H1 (cell line): Measurements from ENCODE around the gene DNAJA3. TPM values are rescaled to one million over a fixed set of nuclear protein-coding genes. Genes with fewer than 3 reads are reported as not detected.

Experiments
- CTCF ChIA-PET: fragments of 300-600 bp; sonication (Branson Sonifier 250); formaldehyde crosslinking; loops from one replicate; lab custom pipeline; 2021; ENCODE audit not compliant: partially characterized antibody; lab: Charles Lee
- POLR2A ChIA-PET: fragments of 300-600 bp; sonication (Branson Sonifier 250); formaldehyde crosslinking; loops from one replicate; lab custom pipeline; 2021; ENCODE audit warnings: inconsistent platforms; ENCODE audit not compliant: partially characterized antibody; lab: Charles Lee
- DNase-seq, 2 experiments: peaks; one replicate each; pipeline versions ENCODE4 v3.0.0 to v3.0.0-alpha.2; 2010 to 2022; ENCODE audit warnings: low spot score in 2 of 2, low read depth in 1 of 2, mixed read lengths in 1 of 2
- FAIRE-seq: peaks from 2 replicates; lab custom pipeline; 2011; peaks lifted over from hg19 to GRCh38; lab: Jason Lieb, UNC
- H2AFZ ChIP-seq: 2 replicates; pipeline ENCODE4 v1.8.1; 2012; ENCODE audit warnings: low read length, inconsistent platforms
- H2AK5ac ChIP-seq: 2 replicates; pipeline ENCODE4 v1.6.1; 2013; ENCODE audit warnings: low read depth, low read length
- H2BK120ac ChIP-seq: replicated peaks from 2 replicates; pipeline ENCODE3; 2013; ENCODE audit warnings: low read depth, low read length, inconsistent platforms
- H2BK12ac ChIP-seq: 2 replicates; pipeline ENCODE4 v1.6.1; 2013; ENCODE audit warnings: low read depth, low read length
- H2BK15ac ChIP-seq: 2 replicates; pipeline ENCODE4 v1.6.1; 2013; ENCODE audit warnings: low read length
- H2BK20ac ChIP-seq: 2 replicates; pipeline ENCODE4 v1.6.1; 2013; ENCODE audit warnings: low read length
- H2BK5ac ChIP-seq: 2 replicates; pipeline ENCODE4 v1.6.1; 2013; ENCODE audit warnings: low read depth, low read length
- H3K14ac ChIP-seq: 2 replicates; pipeline ENCODE4 v1.6.1; 2013; ENCODE audit warnings: inconsistent platforms; ENCODE audit not compliant: insufficient read length
- H3K18ac ChIP-seq: 2 replicates; pipeline ENCODE4 v1.6.1; 2013; ENCODE audit warnings: low read length; ENCODE audit errors: extremely low read depth
- H3K23ac ChIP-seq: 2 replicates; pipeline ENCODE4 v1.6.1; 2013; ENCODE audit warnings: inconsistent platforms; ENCODE audit not compliant: insufficient read length
- H3K23me2 ChIP-seq: 2 replicates; pipeline ENCODE4 v1.6.1; 2013; ENCODE audit warnings: low read depth, low read length
- H3K27ac ChIP-seq: 2 replicates; pipeline ENCODE4 v1.6.1; 2011; ENCODE audit warnings: low read depth, low read length, inconsistent platforms
- H3K27me3 ChIP-seq, 4 experiments: replicated peaks in 1 of 4; 1 replicate in 1 of 4; 2 replicates in 3 of 4; pipeline versions ENCODE4 v1.6.1 to v1.8.1; 2011 to 2013; ENCODE audit warnings: low read length in 3 of 4, mild to moderate bottlenecking in 3 of 4, inconsistent platforms in 2 of 4, mixed read lengths in 2 of 4, moderate library complexity in 1 of 4; ENCODE audit not compliant: control insufficient read depth in 3 of 4, insufficient read depth in 3 of 4; ENCODE audit errors: extremely low read depth in 1 of 4
- H3K36me3 ChIP-seq, 4 experiments: 2 replicates each; pipeline versions ENCODE4 v1.6.1 to v1.8.1; 2011 to 2013; ENCODE audit warnings: mild to moderate bottlenecking in 4 of 4, low read length in 3 of 4, moderate library complexity in 2 of 4, control low read depth in 1 of 4, inconsistent platforms in 1 of 4; ENCODE audit not compliant: insufficient read depth in 4 of 4, control insufficient read depth in 2 of 4
- H3K4ac ChIP-seq: replicated peaks from 2 replicates; pipeline ENCODE3; 2013; ENCODE audit warnings: low read length, low read depth, mixed read lengths, inconsistent platforms; ENCODE audit not compliant: insufficient read length
- H3K4me1 ChIP-seq, 4 experiments: replicated peaks in 1 of 4; 1 replicate in 1 of 4; 2 replicates in 3 of 4; pipeline versions ENCODE4 v1.6.1 to v1.8.1; 2011 to 2013; ENCODE audit warnings: low read length in 3 of 4, inconsistent platforms in 2 of 4, mixed read lengths in 1 of 4; ENCODE audit not compliant: insufficient read depth in 4 of 4, control insufficient read depth in 3 of 4
- H3K4me2 ChIP-seq, 2 experiments: 2 replicates each; pipeline versions ENCODE4 v1.6.1 to v1.8.1; 2011 to 2013; ENCODE audit warnings: low read depth in 2 of 2, low read length in 2 of 2, control low read depth in 1 of 2, inconsistent platforms in 1 of 2, mild to moderate bottlenecking in 1 of 2; ENCODE audit not compliant: insufficient read depth in 1 of 2
- H3K4me3 ChIP-seq, 4 experiments: fragments of 200-600, 300-600 bp in 1 of 4; sonication (generic), shearing (Covaris generic), sonication (Bioruptor Twin) in 1 of 4; 2 replicates each; pipeline versions ENCODE4 v1.5.1 to v1.8.1; 2011 to 2016; ENCODE audit warnings: low read length in 4 of 4, low read depth in 3 of 4, control low read depth in 2 of 4, inconsistent platforms in 2 of 4, mild to moderate bottlenecking in 2 of 4, mixed read lengths in 1 of 4, moderate library complexity in 1 of 4; ENCODE audit not compliant: insufficient read depth in 2 of 4; ENCODE audit errors: extremely low read depth in 1 of 4
- H3K56ac ChIP-seq: replicated peaks from 2 replicates; pipeline ENCODE3; 2013; ENCODE audit warnings: low read depth, mild to moderate bottlenecking, mixed read lengths, low read length, inconsistent platforms; ENCODE audit not compliant: insufficient read length
- H3K79me1 ChIP-seq: 2 replicates; pipeline ENCODE4 v1.6.1; 2013; ENCODE audit warnings: low read depth, low read length, control low read depth
- H3K79me2 ChIP-seq, 2 experiments: 2 replicates each; pipeline versions ENCODE4 v1.6.1 to v1.8.1; 2012 to 2013; ENCODE audit warnings: low read length in 2 of 2, mild to moderate bottlenecking in 2 of 2, inconsistent platforms in 1 of 2; ENCODE audit not compliant: insufficient read depth in 2 of 2, control insufficient read depth in 1 of 2
- H3K9ac ChIP-seq, 4 experiments: replicated peaks in 1 of 4; 1 replicate in 1 of 4; 2 replicates in 3 of 4; pipeline versions ENCODE4 v1.6.1 to v1.8.1; 2011 to 2013; ENCODE audit warnings: low read depth in 3 of 4, low read length in 3 of 4, control low read depth in 2 of 4, mild to moderate bottlenecking in 2 of 4, moderate library complexity in 2 of 4, inconsistent platforms in 1 of 4; ENCODE audit errors: extremely low read depth in 1 of 4
- H3K9me3 ChIP-seq, 2 experiments: 2 replicates each; pipeline versions ENCODE4 v1.6.1 to v1.8.1; 2012 to 2013; ENCODE audit warnings: mild to moderate bottlenecking in 2 of 2, moderate library complexity in 2 of 2, control low read depth in 1 of 2, inconsistent platforms in 1 of 2, low read depth in 1 of 2, low read length in 1 of 2, mixed read lengths in 1 of 2; ENCODE audit not compliant: insufficient read depth in 2 of 2
- H4K20me1 ChIP-seq, 2 experiments: replicated peaks in 1 of 2; 2 replicates each; pipeline versions ENCODE3 to v1.8.1; 2011 to 2013; ENCODE audit warnings: inconsistent platforms in 2 of 2, low read length in 2 of 2, mild to moderate bottlenecking in 1 of 2; ENCODE audit not compliant: insufficient read depth in 2 of 2, control insufficient read depth in 1 of 2
- H4K5ac ChIP-seq: 2 replicates; pipeline ENCODE4 v1.6.1; 2013; ENCODE audit warnings: low read length, low read depth, mixed read lengths, inconsistent platforms; ENCODE audit not compliant: insufficient read length
- H4K8ac ChIP-seq: 2 replicates; pipeline ENCODE4 v1.8.0; 2013; ENCODE audit warnings: mild to moderate bottlenecking, moderate library complexity, low read length, inconsistent platforms; ENCODE audit not compliant: insufficient read depth; ENCODE audit errors: extremely low read depth
- H4K91ac ChIP-seq: replicated peaks from 2 replicates; pipeline ENCODE3; 2013; ENCODE audit warnings: low read length, mixed read lengths, inconsistent platforms; ENCODE audit not compliant: insufficient read length
- BCL11A ChIP-seq, 2 experiments: IDR thresholded peaks; one replicate each; pipeline ENCODE4 v1.6.1; 2011; ENCODE audit warnings: low read depth in 2 of 2, low read length in 2 of 2, mild to moderate bottlenecking in 2 of 2
- CEBPB ChIP-seq: IDR thresholded peaks from 2 replicates; pipeline ENCODE4 v1.6.1; 2012; ENCODE audit warnings: low read depth, low read length
- GTF2F1 ChIP-seq: IDR thresholded peaks from 2 replicates; pipeline ENCODE4 v1.6.1; 2012; ENCODE audit warnings: low read depth, low read length, improper control_type of control experiment, borderline replicate concordance
- KDM4A ChIP-seq: IDR thresholded peaks from one replicate; pipeline ENCODE4 v1.7.1; 2012; ENCODE audit warnings: low read depth, mild to moderate bottlenecking, moderate library complexity, low read length, inconsistent platforms; ENCODE audit not compliant: severe bottlenecking
- KDM5A ChIP-seq: fragments of 200-600 bp; IDR thresholded peaks from 2 replicates; pipeline ENCODE4 v1.7.1; 2012; ENCODE audit warnings: mild to moderate bottlenecking, low read length, inconsistent platforms, mixed read lengths
- MAX ChIP-seq: IDR thresholded peaks from 2 replicates; pipeline ENCODE4 v1.6.1; 2012; ENCODE audit warnings: inconsistent platforms
- RNF2 ChIP-seq: fragments of 200-900, 300-1000 bp; sonication (generic); IDR thresholded peaks from 2 replicates; pipeline ENCODE4 v1.7.1; 2016; ENCODE audit warnings: borderline replicate concordance, low read depth, mild to moderate bottlenecking, antibody characterized with exemption, low read length; ENCODE audit not compliant: poor library complexity, severe bottlenecking; ENCODE audit errors: missing control alignments
- RXRA ChIP-seq: IDR thresholded peaks from 2 replicates; pipeline ENCODE4 v1.6.1; 2011; ENCODE audit warnings: low read depth, mild to moderate bottlenecking, low read length, moderate library complexity; ENCODE audit not compliant: insufficient read depth
- SIN3A ChIP-seq, 2 experiments: IDR thresholded peaks in 1 of 2; conservative IDR thresholded peaks in 1 of 2; 2 replicates each; pipeline ENCODE4 v1.6.1; 2011 to 2012; ENCODE audit warnings: low read length in 2 of 2, improper control_type of control experiment in 1 of 2, low read depth in 1 of 2, mild to moderate bottlenecking in 1 of 2
- WGBS, 2 experiments: shearing (Covaris generic) in 1 of 2; methylation state at CpG; one replicate each; pipeline versions ENCODE4 v1.1.6 to v1.1.7; 2013 to 2015; ENCODE audit warnings: low lambda C conversion rate in 2 of 2, mixed read lengths in 2 of 2, inconsistent platforms in 1 of 2, low coverage in 1 of 2, missing lambda C conversion rate in 1 of 2; ENCODE audit not compliant: insufficient replicate concordance in 2 of 2, insufficient coverage in 1 of 2, insufficient read length in 1 of 2; ENCODE audit errors: extremely low coverage in 1 of 2, missing lambda C conversion rate in 1 of 2; 5-methylcytosine and 5-hydroxymethylcytosine counted together
- polyA plus RNA-seq, 7 experiments: library from polyadenylated mRNA; depleted of rRNA in 3 of 7; stranded (reverse) in 5 of 7; unstranded in 2 of 7; fragments of >200 nt in 5 of 7; fragments of 200-250 nt in 2 of 7; gene quantifications; 1 replicate in 5 of 7; 2 replicates in 1 of 7; 4 replicates in 1 of 7; pipeline versions ENCODE4 v1.2.1 to v1.2.3, GENCODE V29; 2011 to 2013; ENCODE audit warnings: missing spikeins in 2 of 7, mixed read lengths in 2 of 7
- total RNA-seq: library from RNA; stranded (reverse); fragmentation: NEBNext Ultra II Directional; extraction: Animal tissue kit (Norgen Biotek cat#: 25700); gene quantifications from 2 replicates; pipeline ENCODE4 v1.2.1, GENCODE V29; 2021

The DNAJA3 gene
- total and polyA plus RNA-seq, 2 of the 8 experiments (the other 6 are each of a cell fraction or from before 2014, with no cell fraction given): 37.3 to 59.1 TPM

GRCh38 chr16:4392382-4393239 lies 33.1 kb upstream of the DNAJA3 start:
- H2BK12ac ChIP-seq: peak overlapping the region; percentile 99
- H4K8ac ChIP-seq: peak overlapping the region; percentile 88
- H2AFZ ChIP-seq: no peak overlapping the region
- peak overlapping the region in 2 of 4 experiments; percentile 8 to 42; a peak in 3 of 7 replicates for H3K9ac ChIP-seq
- peak overlapping the region; percentile 4 to 49; a peak in 3 of 4 replicates for H3K4me2 ChIP-seq
- peak overlapping the region in 2 of 4 experiments; percentile 10 to 25; a peak in 2 of 8 replicates for H3K4me3 ChIP-seq
- 12% methylated on average over 18 of the region's 27 CpGs; no CpG with 5 or more reads in 1 of the 2 experiments for WGBS, 2 experiments
- peak overlapping the region; percentile 99 for H2BK20ac ChIP-seq
- FAIRE-seq (no peak), DNase-seq (peak; percentile 59 to 89)
- H3K23ac ChIP-seq: no peak overlapping the region
- no peak overlapping the region for H3K14ac ChIP-seq
- peak overlapping the region; percentile 91 for H4K5ac ChIP-seq
- no peaks in the 10 kb centered on the region for H3K79me1 ChIP-seq
- POLR2A ChIA-PET: interaction anchor here (0.6 to 11.9 kb wide), 32 partner anchors 10 to 139 kb away, joined by 3 to 223 read pairs (median 5); partner anchors contain the start of genes GLIS2, HMOX2, PAM16 and VASN
- H2AK5ac ChIP-seq: peak overlapping the region; percentile 67; the same call in 1 of the 2 replicates
- 0 out of 2 replicates have a peak overlapping the region, but pooled peaks have one; percentile 72 for H2BK15ac ChIP-seq
- peaks cover 12 to 50% (median 43%) of the 10 kb centered on the region in 4 experiments for H3K4me1 ChIP-seq
- peak overlapping the region; percentile 90 for H3K27ac ChIP-seq
- no peaks in the 10 kb centered on the region for H3K9me3 ChIP-seq
- H4K91ac ChIP-seq: peak overlapping the region; percentile 99
- H3K79me2 ChIP-seq: no peaks in the 10 kb centered on the region
- no peaks in the 10 kb centered on the region for H3K36me3 ChIP-seq
- H4K20me1 ChIP-seq: no peaks in the 10 kb centered on the region
- peak overlapping the region; percentile 89 for H3K56ac ChIP-seq
- CTCF ChIA-PET: interaction anchor here (0.6 to 24.8 kb wide), 18 partner anchors 9 to 453 kb away, joined by 3 to 659 read pairs (median 4); partner anchors contain the start of gene PAM16
- no peaks in the 10 kb centered on the region for H3K27me3 ChIP-seq
- H3K4ac ChIP-seq: peak overlapping the region; percentile 99
- H3K18ac ChIP-seq: peak overlapping the region; percentile 93
- H2BK5ac ChIP-seq: peak overlapping the region; percentile 98
- H3K23me2 ChIP-seq: no peaks in the 10 kb centered on the region
- H2BK120ac ChIP-seq: peak overlapping the region; percentile 98
- TF ChIP-seq SIN3A (conservative IDR thresholded peaks at IDR 0.05 in 1 of 2, IDR thresholded peaks at IDR 0.05 in 1 of 2; ENCODE audit: low read depth in 1 of 2, low read length in 2 of 2) (no peak), BCL11A (IDR thresholded peaks at IDR 0.05; ENCODE audit: low read depth in 2 of 2, low read length in 2 of 2) (no peak), RXRA (no peak), CEBPB (no peak), RNF2 (no peak), KDM5A (no peak), MAX (peak; percentile 67), GTF2F1 (no peak), KDM4A (no peak)
